Ovary (tissue), 3 donors: ENCODE results near the gene LCOR.

ENCODE experiments used
- POLR2A ChIP-seq: fragments of 450-650 bp; IDR thresholded peaks from one replicate; pipeline ENCODE4 v1.6.1; 2017; ENCODE audit warnings: antibody characterized with exemption, mild to moderate bottlenecking, moderate library complexity
- TF ChIP-seq, protein P1 (sequence below), 3 donors: fragments of 450-650 bp in 2 of 3; fragments of 200-600 bp in 1 of 3; IDR thresholded peaks; one replicate each; pipeline versions ENCODE4 v1.5.1 to v1.8.0; 2016 to 2022; ENCODE audit warnings: antibody characterized with exemption in 3 of 3, mild to moderate bottlenecking in 1 of 3
- donor health status: DM: no; HTN: no; CAD: no.

DNA sequence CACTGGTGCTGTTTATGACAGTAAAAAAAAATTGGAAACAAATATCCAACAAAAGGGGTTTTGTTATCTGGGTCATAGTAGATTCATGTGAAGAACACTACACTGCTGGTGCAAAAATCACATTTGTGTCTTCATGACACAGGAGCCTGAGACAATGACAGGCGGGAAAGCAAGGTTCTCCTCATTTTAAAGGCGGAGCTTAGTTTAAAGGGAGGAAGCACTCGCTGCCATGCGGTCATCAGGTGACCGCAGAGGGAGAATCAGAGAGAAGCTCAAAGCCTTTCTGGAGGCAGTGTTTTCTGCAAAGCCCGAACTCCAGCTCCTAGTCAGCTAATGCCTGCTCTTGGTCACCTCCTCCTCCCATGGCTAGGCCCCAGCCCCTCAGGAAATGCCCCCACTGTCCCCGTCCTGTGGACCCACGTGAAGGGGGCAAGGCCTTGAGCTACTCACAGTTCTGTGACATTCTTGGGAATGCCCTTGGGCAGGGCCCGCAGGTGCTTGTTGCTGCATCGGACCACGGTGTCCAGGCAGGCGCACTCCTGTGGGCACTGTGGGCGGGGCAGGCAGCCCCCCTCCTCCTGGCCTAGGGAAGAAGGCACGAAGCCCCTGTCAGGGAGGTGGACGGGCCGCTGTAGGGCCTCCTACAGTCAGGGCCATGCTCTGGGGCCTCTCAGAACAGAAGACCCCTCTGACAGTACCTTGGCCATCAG, 207.6 kb downstream of the LCOR start:
- no peak for TF ChIP-seq POLR2A
- TF ChIP-seq, protein P1, sequence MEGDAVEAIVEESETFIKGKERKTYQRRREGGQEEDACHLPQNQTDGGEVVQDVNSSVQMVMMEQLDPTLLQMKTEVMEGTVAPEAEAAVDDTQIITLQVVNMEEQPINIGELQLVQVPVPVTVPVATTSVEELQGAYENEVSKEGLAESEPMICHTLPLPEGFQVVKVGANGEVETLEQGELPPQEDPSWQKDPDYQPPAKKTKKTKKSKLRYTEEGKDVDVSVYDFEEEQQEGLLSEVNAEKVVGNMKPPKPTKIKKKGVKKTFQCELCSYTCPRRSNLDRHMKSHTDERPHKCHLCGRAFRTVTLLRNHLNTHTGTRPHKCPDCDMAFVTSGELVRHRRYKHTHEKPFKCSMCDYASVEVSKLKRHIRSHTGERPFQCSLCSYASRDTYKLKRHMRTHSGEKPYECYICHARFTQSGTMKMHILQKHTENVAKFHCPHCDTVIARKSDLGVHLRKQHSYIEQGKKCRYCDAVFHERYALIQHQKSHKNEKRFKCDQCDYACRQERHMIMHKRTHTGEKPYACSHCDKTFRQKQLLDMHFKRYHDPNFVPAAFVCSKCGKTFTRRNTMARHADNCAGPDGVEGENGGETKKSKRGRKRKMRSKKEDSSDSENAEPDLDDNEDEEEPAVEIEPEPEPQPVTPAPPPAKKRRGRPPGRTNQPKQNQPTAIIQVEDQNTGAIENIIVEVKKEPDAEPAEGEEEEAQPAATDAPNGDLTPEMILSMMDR (IDR thresholded peaks at IDR 0.05): no peak
